Tongue (tissue), 2 donors: ENCODE data around the gene MARCHF9. TPM values are rescaled to one million over a fixed set of nuclear protein-coding genes. Genes with fewer than 3 reads are reported as not detected.

Experiments used
- DNase-seq: peaks from one replicate; pipeline ENCODE4 v3.0.0-alpha.2; 2015
- total RNA-seq: library from RNA; depleted of rRNA; stranded (reverse); fragments of >200 nt; gene quantifications from one replicate; pipeline ENCODE4 v1.2.3, GENCODE V29; 2014

Gene MARCHF9
- total RNA-seq, 1 donor from 2014 or later, result 9.2 TPM

- no peak for DNase-seq
These were observed 30.6 kb upstream of the MARCHF9 start for GRCh38 chr12:57724003-57724935.

- DNase-seq, result no peak
These were observed 29.8 kb upstream of the MARCHF9 start for GRCh38 chr12:57724936-57725740.

DNA sequence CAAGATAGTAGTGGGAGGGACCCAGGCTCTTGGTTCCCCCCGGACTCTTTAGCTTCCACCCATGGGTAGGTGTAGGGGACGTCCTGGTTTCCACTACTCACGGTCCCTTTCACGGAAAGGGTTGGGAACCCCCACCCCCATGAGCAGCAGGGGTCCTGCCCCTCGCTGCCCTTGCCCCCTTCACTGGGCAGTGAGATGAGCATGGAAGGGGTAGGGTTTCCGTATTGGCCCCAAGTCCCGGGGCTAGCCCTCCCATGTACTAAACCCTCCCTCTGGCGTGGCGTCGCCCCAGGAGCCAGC lies 29.1 kb upstream of the MARCHF9 start:
- DNase-seq, result no peak

DNA sequence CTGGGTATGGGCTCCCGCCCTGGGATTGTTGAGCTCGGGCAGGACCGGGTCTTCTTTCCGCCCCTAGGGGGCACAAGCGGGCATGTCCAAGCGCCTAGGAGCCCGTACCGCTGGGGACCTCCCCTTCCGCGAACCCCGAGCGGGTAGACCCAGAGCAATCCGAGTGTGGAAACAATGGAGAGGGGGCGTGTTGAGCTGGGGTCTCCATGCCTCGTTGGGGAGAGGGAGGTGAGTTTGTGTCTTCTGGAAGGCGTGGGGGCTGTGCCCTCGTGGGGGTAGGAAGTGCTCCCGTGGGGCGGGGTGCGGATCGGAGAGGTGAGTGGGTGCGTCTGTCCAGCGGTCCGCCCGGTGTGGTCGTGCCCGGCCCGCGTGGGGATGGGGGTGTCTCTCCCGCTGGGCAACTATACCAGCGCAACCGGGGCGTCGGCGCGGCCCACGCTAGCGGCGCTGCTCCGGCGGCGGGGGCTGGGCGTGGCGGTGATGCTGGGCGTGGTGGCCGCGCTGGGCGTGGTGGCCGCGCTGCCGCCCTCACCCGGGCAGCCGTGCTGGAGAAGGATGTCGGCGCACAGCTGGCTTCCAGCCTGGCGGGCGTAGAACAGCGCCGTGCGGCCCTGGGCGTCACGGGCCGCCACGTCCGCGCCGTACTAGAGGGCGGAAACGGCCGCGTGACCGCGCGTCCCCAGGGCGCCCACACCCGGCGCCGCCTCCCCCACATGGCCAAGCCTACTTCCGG lies 28.6 kb upstream of the MARCHF9 start:
- DNase-seq, result peak; percentile 92

DNA sequence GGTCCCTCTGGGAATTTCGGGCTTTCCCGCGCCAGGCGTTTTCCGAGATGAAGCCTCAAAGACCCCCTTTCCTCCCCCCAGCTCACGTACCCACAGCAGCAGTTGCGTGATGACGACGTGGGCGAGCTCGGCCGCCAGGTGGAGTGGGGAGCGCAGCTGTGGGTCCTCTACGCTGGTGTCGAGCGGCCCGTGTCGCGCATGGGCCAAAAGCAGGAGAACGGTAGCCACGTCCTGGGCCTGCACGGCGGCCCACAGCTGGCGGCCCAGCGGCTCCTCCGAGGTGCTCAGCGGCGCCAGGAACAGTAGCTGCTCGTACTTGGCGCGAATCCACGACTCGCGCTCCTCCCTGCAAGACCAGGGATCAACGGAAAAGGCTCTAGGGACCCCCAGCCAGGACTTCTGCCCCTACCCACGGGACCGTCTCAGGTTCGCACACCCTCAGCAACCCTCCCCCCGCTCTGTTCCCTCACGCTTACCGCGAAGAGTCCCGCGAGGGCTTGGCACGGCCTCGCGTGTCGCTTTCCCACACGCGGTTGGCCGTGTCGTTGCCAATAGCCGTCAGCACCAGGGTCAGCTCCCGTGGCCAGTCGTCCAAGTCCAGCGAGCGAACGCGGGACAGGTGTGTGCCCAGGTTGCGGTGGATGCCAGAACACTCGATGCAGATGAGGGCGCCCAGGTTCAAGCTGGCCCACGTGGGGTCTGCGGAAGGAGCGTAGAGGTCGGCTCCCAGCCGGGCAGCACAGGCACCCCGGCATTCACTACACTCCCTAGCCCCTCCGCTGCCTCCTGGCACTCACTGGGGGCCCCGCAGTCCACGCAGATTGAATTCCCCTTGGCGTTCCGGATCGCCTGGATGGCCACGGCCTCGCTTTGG lies 27.8 kb upstream of the MARCHF9 start:
- peak; percentile 68 for DNase-seq

- peak; percentile 30 for DNase-seq
These were observed 27.0 kb upstream of the MARCHF9 start for GRCh38 chr12:57727758-57728395.

DNA sequence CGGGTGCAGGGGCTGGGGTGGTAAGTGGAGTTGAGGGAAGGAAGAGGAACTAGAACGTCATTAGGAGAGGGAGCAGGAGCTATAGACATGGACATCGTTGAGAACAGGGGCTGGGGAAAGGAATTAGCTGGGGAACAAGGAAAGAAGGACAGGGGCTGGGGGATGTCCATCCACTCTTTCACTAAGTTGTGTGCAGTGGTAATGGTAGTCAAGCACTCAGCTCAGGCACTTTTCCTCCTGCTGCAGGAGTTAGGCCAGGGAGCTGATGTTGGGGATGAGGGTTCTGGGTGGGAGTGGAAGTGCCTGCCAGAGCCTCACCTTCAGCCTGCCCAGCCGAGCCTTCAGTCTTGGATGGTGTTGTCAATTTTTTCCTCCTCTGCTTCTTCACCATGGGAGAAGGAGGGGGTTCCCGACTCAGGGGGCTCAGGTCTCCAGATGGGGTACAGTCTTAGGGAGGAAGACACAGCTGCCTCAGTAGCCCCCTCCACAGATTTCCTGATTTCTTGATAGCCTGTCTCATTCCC lies 25.5 kb upstream of the MARCHF9 start:
- no peak for DNase-seq

DNA sequence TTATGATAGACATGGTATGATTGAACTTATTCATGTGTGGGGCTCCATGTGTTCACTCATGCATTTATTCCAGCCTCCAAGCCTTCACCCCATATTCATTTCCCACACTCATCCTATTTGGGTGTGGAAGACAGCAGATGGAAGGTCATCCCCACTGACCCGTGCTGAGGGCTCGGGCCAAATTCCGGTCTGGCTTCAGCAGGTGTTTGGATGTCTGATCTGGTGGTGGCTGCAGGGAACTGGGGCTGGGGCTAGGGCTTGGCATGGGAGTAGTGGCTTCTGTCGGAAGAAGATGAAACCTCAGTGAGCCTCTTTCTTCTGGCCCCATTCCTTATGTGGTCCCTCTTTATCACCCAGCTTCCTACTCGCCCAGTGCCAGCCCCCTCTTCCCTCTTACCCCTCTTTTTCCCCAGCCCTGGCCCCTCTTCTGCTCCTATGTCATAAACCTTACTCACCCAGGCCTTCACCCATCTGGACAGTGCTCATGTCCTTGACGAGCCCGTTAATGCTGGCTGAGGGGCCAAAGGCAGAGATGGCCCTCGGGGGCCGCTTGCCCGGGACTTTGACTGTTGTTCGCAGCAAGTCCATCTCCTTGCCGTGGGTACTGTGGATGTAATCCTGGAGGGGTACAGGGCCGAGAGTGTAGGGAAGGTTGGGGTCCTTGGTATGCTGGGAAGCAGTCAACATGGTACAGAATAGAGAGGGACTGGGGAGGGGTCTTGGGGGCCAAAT lies 24.4 kb upstream of the MARCHF9 start:
- no peak for DNase-seq

DNA sequence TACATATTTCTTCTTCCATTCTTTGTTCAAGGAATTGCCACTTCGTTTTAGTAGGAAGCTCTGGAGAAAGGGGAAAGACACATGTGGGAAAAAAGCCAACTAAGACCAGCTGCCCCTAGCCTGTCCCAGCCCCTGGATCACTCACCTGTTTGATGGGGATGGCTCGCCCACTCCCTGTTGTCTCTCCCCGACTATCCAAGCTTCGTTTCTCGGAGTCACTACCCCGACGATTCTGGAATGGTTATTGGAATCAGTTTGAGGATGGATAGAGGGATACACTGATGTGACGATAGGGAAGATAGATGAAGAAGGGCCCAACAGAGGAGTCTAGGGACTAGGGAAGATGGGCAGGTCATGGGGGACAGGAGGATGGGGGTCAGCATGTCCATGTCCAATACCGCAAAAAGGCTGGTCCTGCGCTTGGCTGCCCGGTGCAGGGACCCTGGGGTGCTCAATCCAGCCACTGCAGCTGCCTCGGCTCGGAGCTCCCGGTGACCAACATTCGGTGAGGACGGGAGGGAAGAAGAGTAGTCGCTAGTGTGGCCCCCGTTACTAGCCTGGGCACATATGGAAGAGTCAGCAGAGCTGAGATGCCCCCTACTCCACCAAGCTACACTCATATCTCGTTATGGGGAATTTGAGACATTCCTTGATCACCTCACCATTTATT lies 23.4 kb upstream of the MARCHF9 start:
- DNase-seq, result no peak

- DNase-seq, result no peak
These were observed 22.6 kb upstream of the MARCHF9 start for GRCh38 chr12:57732270-57732669.

GRCh38 chr12:57732726-57733593 lies 21.9 kb upstream of the MARCHF9 start:
- DNase-seq, result no peak

GRCh38 chr12:57733928-57734327 lies 21.0 kb upstream of the MARCHF9 start:
- no peak for DNase-seq

DNA sequence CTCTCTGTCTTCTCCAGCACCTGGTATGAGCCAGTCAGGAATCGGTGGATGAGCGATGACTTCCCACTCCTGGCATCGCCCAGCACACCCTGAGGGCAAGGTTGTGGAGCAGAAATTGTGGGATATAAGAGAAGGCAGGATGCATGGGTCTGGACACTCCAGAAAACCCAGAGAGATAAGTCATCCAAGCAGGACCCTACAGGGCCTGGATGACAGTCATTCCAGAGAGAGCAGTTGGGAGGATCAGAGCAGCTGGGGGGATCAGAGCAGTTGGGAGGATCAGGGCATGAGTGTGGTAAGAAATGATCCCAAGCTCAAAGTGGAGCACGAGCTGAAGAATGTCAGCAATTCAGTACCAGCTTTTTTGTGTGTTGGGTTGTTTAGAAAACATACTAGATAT lies 20.3 kb upstream of the MARCHF9 start:
- DNase-seq, result peak; percentile 67

GRCh38 chr12:57735198-57735855 lies 19.6 kb upstream of the MARCHF9 start:
- peak; percentile 96 for DNase-seq

DNA sequence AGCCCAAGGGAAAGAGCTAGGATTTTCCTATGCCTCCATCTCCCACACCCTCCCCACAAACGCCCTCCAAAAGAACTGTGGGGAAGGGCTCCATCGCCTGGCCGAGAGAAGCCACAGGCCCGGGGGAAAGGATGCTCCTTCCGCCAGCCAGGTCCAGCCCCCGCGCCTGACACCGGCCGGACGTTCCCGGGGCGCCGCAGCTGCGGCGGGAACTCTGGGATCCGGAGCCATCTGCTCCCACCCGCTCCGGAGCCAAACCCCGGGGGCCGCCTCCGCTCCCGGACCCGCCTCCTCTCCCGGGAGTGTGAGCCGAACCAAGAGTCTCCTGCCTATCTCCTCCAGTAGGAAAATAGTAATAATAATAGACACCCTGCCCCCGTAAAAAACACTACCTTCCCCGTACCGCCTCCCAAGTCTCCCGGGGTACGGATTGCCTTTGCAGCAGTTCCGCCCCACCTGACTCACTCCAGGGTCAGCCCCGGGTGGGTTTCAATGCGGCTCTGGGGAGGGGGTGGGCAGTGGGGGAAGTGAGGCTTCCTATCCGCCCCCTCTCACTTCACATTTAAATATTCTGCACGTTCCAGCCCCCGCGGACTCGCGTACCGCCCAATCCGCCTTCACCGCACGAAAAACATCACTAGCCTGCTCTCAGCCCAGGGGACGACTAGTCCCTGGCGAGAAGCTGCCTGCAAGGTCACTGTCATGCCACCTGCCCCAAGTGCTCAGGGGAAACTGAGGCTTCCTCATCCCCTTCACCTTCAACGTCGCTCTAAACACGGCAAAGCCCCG lies 18.8 kb upstream of the MARCHF9 start:
- DNase-seq, result peak; percentile 77

GRCh38 chr12:57736741-57737466 lies 18.0 kb upstream of the MARCHF9 start:
- no peak for DNase-seq
